ENCODE measurements around the gene GBE1. TPM values are rescaled to one million over a fixed set of nuclear protein-coding genes. Genes with fewer than 3 reads are reported as not detected.

Gene GBE1
- total and polyA plus RNA-seq, 9 of the 15 experiments (the other 6 are each of a cell fraction or from before 2014, with no cell fraction given): 7.9 to 25.6 (median 13.1) TPM

GRCh38 chr3:81490541-81491288, 270.7 kb downstream of the GBE1 start (continued):
- TF ChIP-seq REST (IDR thresholded peaks at IDR 0.05; ENCODE audit: borderline replicate concordance) (peak; percentile 42; the same call in 1 of the 2 replicates), REST (CRISPR knock-in tag; IDR thresholded peaks at IDR 0.05; ENCODE audit: low read depth) (no peak), STAG1 (CRISPR knock-in tag; IDR thresholded peaks at IDR 0.05; ENCODE audit: borderline replicate concordance) (peak; percentile 14; the same call in 1 of the 2 replicates), RFX5 (IDR thresholded peaks at IDR 0.05; ENCODE audit: low read depth, low read length) (0 out of 2 replicates have a peak, but pooled peaks have one; percentile 33), MED1 (CRISPR knock-in tag; IDR thresholded peaks at IDR 0.05; ENCODE audit: borderline replicate concordance) (no peak), TFAP4 (CRISPR knock-in tag; IDR thresholded peaks at IDR 0.05; ENCODE audit: borderline replicate concordance) (no peak), ZNF583 (CRISPR knock-in tag; IDR thresholded peaks at IDR 0.05) (no peak), HDAC6 (IDR thresholded peaks at IDR 0.05; ENCODE audit: low read depth, low read length) (no peak), SRSF3 (IDR thresholded peaks at IDR 0.05; ENCODE audit: insufficient read depth, low read length) (no peak), RAD21 (CRISPR knock-in tag; conservative IDR thresholded peaks at IDR 0.05 in 1 of 2, IDR thresholded peaks at IDR 0.05 in 1 of 2) (peak; percentile 52 to 68), CREB3 (tag; conservative IDR thresholded peaks at IDR 0.05; ENCODE audit: low read depth) (no peak), OTX1 (CRISPR knock-in tag; IDR thresholded peaks at IDR 0.05) (no peak), ZNF133 (CRISPR knock-in tag; IDR thresholded peaks at IDR 0.05) (no peak), ZNF408 (CRISPR knock-in tag; IDR thresholded peaks at IDR 0.05; ENCODE audit: low read depth) (no peak), ZNF445 (CRISPR knock-in tag; IDR thresholded peaks at IDR 0.05; ENCODE audit: low read depth) (no peak), TRIM24 (IDR thresholded peaks at IDR 0.05) (no peak), FOXK1 (CRISPR knock-in tag; IDR thresholded peaks at IDR 0.05; ENCODE audit: borderline replicate concordance) (no peak)
